Keratinocyte (primary cell): ENCODE results near the gene RNLS.

ENCODE experiments used
- EZH2 ChIP-seq: IDR thresholded peaks from one replicate; pipeline ENCODE4 v1.6.1; 2012; ENCODE audit warnings: inconsistent platforms, mild to moderate bottlenecking, low read length, moderate library complexity
- TF ChIP-seq, protein P1 (sequence below), 3 experiments: IDR thresholded peaks in 1 of 3; conservative IDR thresholded peaks in 1 of 3; optimal IDR thresholded peaks in 1 of 3; 2 replicates in 2 of 3; 3 replicates in 1 of 3; pipeline versions ENCODE3 to v1.5.1; 2011; ENCODE audit warnings: low read length in 3 of 3, mild to moderate bottlenecking in 3 of 3, moderate library complexity in 2 of 3, control low read depth in 1 of 3, inconsistent platforms in 1 of 3; ENCODE audit not compliant: insufficient read depth in 2 of 3; ENCODE audit errors: extremely low read depth in 1 of 3

GRCh38 chr10:88273567-88273966, 309.6 kb downstream of the RNLS start:
- TF ChIP-seq, protein P1, sequence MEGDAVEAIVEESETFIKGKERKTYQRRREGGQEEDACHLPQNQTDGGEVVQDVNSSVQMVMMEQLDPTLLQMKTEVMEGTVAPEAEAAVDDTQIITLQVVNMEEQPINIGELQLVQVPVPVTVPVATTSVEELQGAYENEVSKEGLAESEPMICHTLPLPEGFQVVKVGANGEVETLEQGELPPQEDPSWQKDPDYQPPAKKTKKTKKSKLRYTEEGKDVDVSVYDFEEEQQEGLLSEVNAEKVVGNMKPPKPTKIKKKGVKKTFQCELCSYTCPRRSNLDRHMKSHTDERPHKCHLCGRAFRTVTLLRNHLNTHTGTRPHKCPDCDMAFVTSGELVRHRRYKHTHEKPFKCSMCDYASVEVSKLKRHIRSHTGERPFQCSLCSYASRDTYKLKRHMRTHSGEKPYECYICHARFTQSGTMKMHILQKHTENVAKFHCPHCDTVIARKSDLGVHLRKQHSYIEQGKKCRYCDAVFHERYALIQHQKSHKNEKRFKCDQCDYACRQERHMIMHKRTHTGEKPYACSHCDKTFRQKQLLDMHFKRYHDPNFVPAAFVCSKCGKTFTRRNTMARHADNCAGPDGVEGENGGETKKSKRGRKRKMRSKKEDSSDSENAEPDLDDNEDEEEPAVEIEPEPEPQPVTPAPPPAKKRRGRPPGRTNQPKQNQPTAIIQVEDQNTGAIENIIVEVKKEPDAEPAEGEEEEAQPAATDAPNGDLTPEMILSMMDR (optimal IDR thresholded peaks at IDR 0.05 in 1 of 3, IDR thresholded peaks at IDR 0.05 in 1 of 3, conservative IDR thresholded peaks at IDR 0.05 in 1 of 3; ENCODE audit: extremely low read depth in 1 of 3, insufficient read depth in 2 of 3, low read length in 3 of 3) = no peak
- TF ChIP-seq EZH2 = no peak
